Measurements from ENCODE around the gene MDK. TPM values are rescaled to one million over a fixed set of nuclear protein-coding genes. Genes with fewer than 3 reads are reported as not detected.

Gene MDK
- total RNA-seq, 2 donors from 2014 or later, result 11.0 to 15.2 TPM

GRCh38 chr11:46345881-46346484 is 35.5 kb upstream of the MDK start:
- no peak for DNase-seq
- ATAC-seq, result peak in 1 of 2 donors; percentile 2
- intact Hi-C loops (cut with DNase I), result no loop called here

- intact Hi-C loops (cut with DNase I), result no loop called here
- DNase-seq, result peak; percentile 87
- peak; percentile 82 to 86 for ATAC-seq
These were observed 34.4 kb upstream of the MDK start, which contains the start of gene DGKZ for GRCh38 chr11:46346886-46347636. Gene DGKZ, plus strand, starts transcription at chr11:46347463. Its CDS starts 197 bp downstream, at chr11:46347660.

GRCh38 chr11:46347637-46348311 is 33.7 kb upstream of the MDK start:
- intact Hi-C loops (cut with DNase I), result no loop called here
- peak in 1 of 2 donors; percentile 1 for ATAC-seq
- DNase-seq, result no peak

- ATAC-seq, result no peak
- intact Hi-C loops (cut with DNase I), result no loop called here
- DNase-seq, result no peak
These were observed 32.7 kb upstream of the MDK start for GRCh38 chr11:46348566-46349401.

- ATAC-seq (no peak), DNase-seq (no peak)
- intact Hi-C loops (cut with DNase I), result no loop called here
These were observed 30.8 kb upstream of the MDK start for GRCh38 chr11:46350695-46351094.

GRCh38 chr11:46351148-46351547 is 30.3 kb upstream of the MDK start:
- DNase-seq (no peak), ATAC-seq (no peak)
- intact Hi-C loops (cut with DNase I), result no loop called here

GRCh38 chr11:46351606-46352005 is 29.9 kb upstream of the MDK start:
- ATAC-seq (no peak), DNase-seq (no peak)
- intact Hi-C loops (cut with DNase I), result loop anchor here in 1 of 2 donors (2.0 kb wide), 1 partner anchor 15 kb away; no protein-coding TSS in a partner anchor

- ATAC-seq (peak; percentile 20 to 33), DNase-seq (no peak)
- intact Hi-C loops (cut with DNase I), result loop anchor here in 1 of 2 donors (2.0 kb wide), 1 partner anchor 15 kb away; no protein-coding TSS in a partner anchor
These were observed 29.2 kb upstream of the MDK start for GRCh38 chr11:46352063-46352841.

GRCh38 chr11:46353698-46354097 is 27.8 kb upstream of the MDK start:
- intact Hi-C loops (cut with DNase I), result loop anchor here in 1 of 2 donors (2.0 kb wide), 1 partner anchor 13 kb away; no protein-coding TSS in a partner anchor
- DNase-seq (no peak), ATAC-seq (peak; percentile 21 to 40)

- DNase-seq, result no peak
- peak in 1 of 2 donors; percentile 4 for ATAC-seq
- intact Hi-C loops (cut with DNase I), result no loop called here
These were observed 24.5 kb upstream of the MDK start for GRCh38 chr11:46356924-46357482.

- DNase-seq (no peak), ATAC-seq (peak in 1 of 2 donors; percentile 2)
- intact Hi-C loops (cut with DNase I), result no loop called here
These were observed 24.0 kb upstream of the MDK start for GRCh38 chr11:46357483-46357936.

- no peak for DNase-seq
- no peak for ATAC-seq
- intact Hi-C loops (cut with DNase I), result no loop called here
These were observed 21.5 kb upstream of the MDK start for GRCh38 chr11:46359953-46360352.

GRCh38 chr11:46360878-46361277 is 20.6 kb upstream of the MDK start:
- no peak for ATAC-seq
- no peak for DNase-seq
- intact Hi-C loops (cut with DNase I), result no loop called here

- DNase-seq, result peak; percentile 81
- intact Hi-C loops (cut with DNase I), result no loop called here
- ATAC-seq, result peak; percentile 66 to 78
These were observed 19.9 kb upstream of the MDK start for GRCh38 chr11:46361283-46362155.

- DNase-seq (peak; percentile 18), ATAC-seq (peak in 1 of 2 donors; percentile 1)
- intact Hi-C loops (cut with DNase I), result no loop called here
These were observed 19.1 kb upstream of the MDK start for GRCh38 chr11:46362156-46363030.

- intact Hi-C loops (cut with DNase I), result no loop called here
- peak; percentile 32 to 60 for ATAC-seq
- peak; percentile 82 for DNase-seq
These were observed 18.4 kb upstream of the MDK start for GRCh38 chr11:46363031-46363407.

All from left cardiac atrium (tissue), 4 donors.